GM10266 (cell line): Measurements from ENCODE around the gene ARHGAP22.

Source experiments
- DNase-seq: peaks from one replicate; pipeline ENCODE4 v3.0.0; 2012; ENCODE audit errors: extremely low spot score
- CTCF ChIP-seq: IDR thresholded peaks from 2 replicates; pipeline ENCODE4 v1.5.1; 2012; ENCODE audit warnings: mild to moderate bottlenecking, low read depth; ENCODE audit not compliant: control insufficient read depth, insufficient read depth; ENCODE audit errors: missing control alignments

Gene ARHGAP22

GRCh38 chr10:48455392-48456151 is 149.3 kb downstream of the ARHGAP22 start:
- TF ChIP-seq CTCF, result no peak
- DNase-seq, result no peak

DNA sequence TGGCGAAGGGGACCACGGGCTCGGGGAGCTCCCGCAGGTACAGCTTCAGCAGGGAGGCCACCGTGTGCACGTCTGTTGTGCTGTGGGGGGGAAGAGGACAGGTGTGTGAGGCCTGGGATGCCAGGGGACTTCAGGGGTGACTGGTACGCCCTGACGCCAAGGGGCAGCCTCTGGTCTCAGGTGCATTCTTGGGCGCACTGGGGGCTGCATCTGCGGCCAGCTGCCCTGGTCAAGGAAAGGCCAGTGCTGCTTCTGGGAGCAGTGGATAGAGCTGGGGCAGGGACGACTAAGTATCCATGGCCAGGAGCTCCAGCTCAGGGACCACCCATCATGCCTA is 149.8 kb downstream of the ARHGAP22 start:
- TF ChIP-seq CTCF, result no peak
- peak; percentile 10 for DNase-seq

GRCh38 chr10:48454302-48455054 is 150.4 kb downstream of the ARHGAP22 start:
- peak; percentile 24 for DNase-seq
- TF ChIP-seq CTCF, result no peak

DNA sequence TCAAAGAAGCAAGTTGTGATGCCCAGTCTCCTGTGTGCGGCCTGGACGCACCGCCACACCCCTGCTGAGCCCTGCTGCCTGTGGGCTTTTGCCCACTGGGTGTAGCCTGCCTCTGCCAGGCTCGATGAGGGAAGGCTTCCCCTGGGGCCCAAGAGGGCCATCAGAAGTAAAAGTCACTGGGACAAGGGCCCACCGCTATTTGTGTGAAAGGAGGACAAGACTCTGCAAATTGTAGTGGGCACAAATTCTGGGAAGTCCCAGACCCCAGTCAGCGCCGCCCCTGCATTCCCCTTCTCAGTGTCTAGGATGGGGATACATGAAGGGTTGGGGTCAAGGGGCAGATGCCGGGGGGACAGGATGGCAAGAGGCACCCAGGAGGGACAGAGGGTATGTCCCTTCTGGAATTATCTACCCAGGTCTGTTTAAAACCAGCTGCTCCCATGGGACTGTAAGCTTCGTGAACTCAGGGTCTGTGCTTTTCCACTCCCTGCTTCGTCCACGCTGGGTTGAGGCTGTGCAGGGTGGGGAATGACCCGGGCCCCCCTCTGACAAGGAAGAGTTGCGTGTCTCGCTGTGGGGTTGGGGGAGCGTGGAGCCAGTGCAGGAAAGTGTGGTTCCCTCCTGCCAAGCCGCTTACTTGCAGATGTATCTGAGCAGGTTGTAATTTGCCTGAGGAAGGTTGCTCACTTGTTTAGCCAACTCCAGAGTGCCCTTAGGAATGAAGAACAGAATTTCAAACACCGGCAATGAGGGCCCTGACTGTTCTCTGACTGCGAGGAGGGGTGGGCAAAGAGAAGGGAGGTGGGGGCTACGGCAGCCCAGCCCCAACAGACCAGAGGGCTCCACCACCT is 151.2 kb downstream of the ARHGAP22 start:
- TF ChIP-seq CTCF, result no peak
- DNase-seq, result peak; percentile 17

DNA sequence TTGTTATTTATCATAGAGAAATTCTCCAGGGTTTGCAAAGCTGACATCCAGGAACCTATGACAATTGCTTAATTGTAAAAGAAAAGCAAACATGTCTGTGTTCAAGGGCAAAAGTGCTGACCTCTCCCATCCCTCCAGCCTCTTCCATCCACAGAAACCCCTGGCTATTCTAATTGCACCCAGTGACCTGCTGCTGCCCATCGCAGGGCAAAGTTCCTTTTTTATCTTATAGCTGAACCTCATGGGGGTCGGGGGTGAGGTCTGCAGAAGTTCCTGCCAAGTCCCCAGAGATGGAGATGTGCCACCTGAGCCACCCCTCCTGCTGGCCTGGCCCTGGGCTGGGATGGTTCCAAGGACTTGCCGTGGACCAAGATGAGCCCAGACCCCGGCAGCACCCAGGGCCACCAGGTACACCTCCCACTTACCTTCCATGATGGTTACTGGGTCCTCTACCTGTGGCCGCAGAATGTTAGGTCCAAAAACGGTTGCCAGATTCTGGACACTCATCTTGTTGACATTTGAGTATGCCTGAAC is 151.9 kb downstream of the ARHGAP22 start:
- TF ChIP-seq CTCF, result no peak

GRCh38 chr10:48451969-48452878 is 152.6 kb downstream of the ARHGAP22 start:
- no peak for TF ChIP-seq CTCF
- peak; percentile 32 for DNase-seq

More for the DNA sequence above, 151.9 kb downstream of the ARHGAP22 start:
- DNase-seq, result peak; percentile 18
